ENCODE data around the gene SUCLA2.
A peak's percentile ranks its signal among the peaks of the same experiment; 100 is the strongest.

SUCLA2 gene

DNA sequence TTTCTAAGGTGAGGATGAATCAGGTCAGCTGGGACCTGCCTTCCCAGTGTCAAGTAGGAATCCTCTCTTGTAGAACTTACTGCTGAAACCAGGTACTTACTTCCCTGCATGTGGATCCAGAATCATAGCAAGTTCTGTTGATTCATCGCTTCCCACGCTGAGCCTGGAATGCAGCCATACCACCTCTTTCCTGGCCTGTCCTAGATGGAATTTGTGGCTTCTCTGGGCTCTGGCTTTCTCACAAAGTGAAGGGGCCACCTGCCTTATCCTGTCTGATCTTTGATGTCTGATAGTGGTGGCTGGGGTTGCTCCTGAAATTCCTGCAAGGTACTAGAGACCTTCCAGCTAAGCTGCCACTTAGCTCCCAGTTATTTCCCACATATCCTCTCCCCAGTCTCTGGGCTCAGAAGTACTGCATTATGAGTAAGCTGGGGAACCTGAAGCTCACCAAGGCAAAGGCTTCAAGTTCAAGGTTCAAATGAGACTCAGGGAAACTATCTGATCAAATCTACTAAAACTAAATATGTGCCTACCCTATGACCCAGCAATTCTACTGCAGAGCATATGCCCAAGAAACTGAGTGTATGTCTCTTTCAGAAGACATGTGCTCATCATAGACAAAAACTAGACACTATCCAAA, 103.5 kb downstream of the SUCLA2 start:
- DNase-seq = peak in 1 of 2 experiments; percentile 2

DNA sequence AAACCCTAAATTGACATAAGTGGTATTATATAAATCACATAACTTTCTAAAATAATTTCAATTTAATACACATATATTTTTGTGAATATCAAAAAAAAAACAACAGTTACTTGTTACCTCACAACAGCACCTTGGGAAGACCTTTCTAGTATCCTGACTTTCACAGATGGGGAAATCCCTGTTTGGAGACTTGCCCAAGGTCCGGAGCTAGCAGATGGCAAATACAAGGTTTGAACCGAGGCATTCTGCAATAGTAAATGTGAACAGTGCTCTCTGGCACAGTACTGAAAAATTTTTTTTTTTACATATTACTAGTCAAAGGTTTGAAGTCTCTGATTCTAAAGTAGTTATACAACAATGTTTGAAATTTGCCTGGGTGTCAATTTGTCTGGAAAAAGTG, 104.5 kb downstream of the SUCLA2 start:
- DNase-seq = no peak

DNA sequence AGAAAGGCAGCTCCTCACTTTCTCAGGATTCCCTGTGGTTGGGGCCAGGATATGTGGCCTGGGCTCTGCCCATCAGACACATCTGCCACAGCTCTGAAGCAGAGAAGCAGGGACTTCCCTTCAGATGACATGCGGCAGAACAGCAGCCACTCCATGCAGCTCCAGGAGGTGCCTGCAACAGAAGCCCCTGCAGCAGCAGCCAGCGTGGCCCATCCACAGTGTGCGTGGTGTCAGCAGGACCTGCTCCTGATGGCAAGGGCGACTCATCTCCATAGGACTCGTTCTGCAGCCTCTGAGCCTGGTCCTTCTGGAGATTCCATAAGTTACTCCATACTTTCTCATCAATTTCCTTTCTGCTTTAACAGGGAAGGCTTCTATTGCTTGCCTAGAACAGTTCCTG, 105.0 kb downstream of the SUCLA2 start:
- DNase-seq = no peak

DNA sequence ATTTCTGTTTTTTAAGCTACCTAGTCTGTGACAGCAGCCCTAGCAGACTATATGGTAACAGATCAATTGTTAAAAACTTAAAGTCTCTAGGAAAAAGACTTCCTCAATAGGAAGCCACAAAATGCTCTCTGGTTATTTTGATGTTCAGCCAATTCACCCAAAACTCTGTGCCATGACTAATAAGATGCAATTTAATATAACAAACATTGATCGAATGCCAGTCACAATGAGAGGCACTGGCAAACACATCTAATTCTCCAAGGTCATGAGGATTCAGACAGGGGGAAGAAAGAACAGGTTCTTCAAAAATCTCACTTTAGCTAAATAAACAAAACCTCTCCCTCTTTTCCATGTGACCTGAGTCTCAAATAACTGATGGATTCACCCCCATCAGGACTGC, 107.5 kb downstream of the SUCLA2 start:
- DNase-seq = no peak
